Gastrocnemius medialis (tissue), 4 donors: ENCODE data around the gene ZSCAN5C. TPM values are rescaled to one million over a fixed set of nuclear protein-coding genes. Genes with fewer than 3 reads are reported as not detected.

Experiments
- ATAC-seq, 2 donors: fragments of 150-250 bp; one replicate each; pipeline ENCODE4 v1.9.1; 2016
- DNase-seq, 2 donors: peaks; one replicate each; pipeline ENCODE4 v3.0.0-alpha.2; 2019
- H3K27ac ChIP-seq, 4 donors: fragments of 200-600 bp; sonication (generic); 1 replicate in 1 of 4; 2 replicates in 3 of 4; pipeline ENCODE4 v1.5.1; 2016 to 2018; ENCODE audit warnings: mild to moderate bottlenecking in 2 of 4, moderate library complexity in 1 of 4
- H3K27me3 ChIP-seq, 3 donors: fragments of 200-600 bp; sonication (generic) in 2 of 3; 1 replicate in 1 of 3; 2 replicates in 2 of 3; pipeline versions ENCODE4 v1.5.1 to v1.6.0; 2016 to 2019; ENCODE audit warnings: mild to moderate bottlenecking in 1 of 3, moderate library complexity in 1 of 3
- H3K36me3 ChIP-seq, 2 donors: fragments of 200-600 bp; sonication (generic) in 1 of 2; one replicate each; pipeline ENCODE4 v1.5.1; 2017 to 2018
- H3K4me1 ChIP-seq, 2 donors: fragments of 200-600 bp; sonication (generic) in 1 of 2; one replicate each; pipeline ENCODE4 v1.5.1; 2016 to 2017; ENCODE audit warnings: mild to moderate bottlenecking in 2 of 2
- H3K4me3 ChIP-seq, 4 donors: fragments of 200-600 bp; sonication (generic) in 3 of 4; 1 replicate in 1 of 4; 2 replicates in 3 of 4; pipeline ENCODE4 v1.5.1; 2016 to 2019; ENCODE audit warnings: mild to moderate bottlenecking in 2 of 4
- H3K9me3 ChIP-seq, 3 donors: fragments of 200-600 bp; sonication (generic) in 2 of 3; 1 replicate in 1 of 3; 2 replicates in 2 of 3; pipeline ENCODE4 v1.5.1; 2016 to 2019
- CTCF ChIP-seq, 5 experiments: fragments of 450-650 bp in 3 of 5; fragments of 200-600 bp in 2 of 5; sonication (generic) in 2 of 5; IDR thresholded peaks in 4 of 5; conservative IDR thresholded peaks in 1 of 5; 1 replicate in 4 of 5; 2 replicates in 1 of 5; pipeline ENCODE4 v1.5.1; 2016 to 2019; ENCODE audit warnings: antibody characterized with exemption in 5 of 5, mild to moderate bottlenecking in 3 of 5, moderate library complexity in 3 of 5
- POLR2A ChIP-seq, 2 donors: fragments of 450-650 bp; IDR thresholded peaks; one replicate each; pipeline ENCODE4 v1.6.1; 2017; ENCODE audit warnings: antibody characterized with exemption in 2 of 2, mild to moderate bottlenecking in 2 of 2, moderate library complexity in 2 of 2
- in situ Hi-C, 4 donors: fragments of 200-750 bp; cut with MboI; loops; one replicate each; pipeline versions ENCODE4 v1.15.0 to v1.8.0; 2017; ENCODE audit warnings: low sequenced_read_pairs in 4 of 4
- intact Hi-C: fragments of 100-400 bp; cut with DNase I; formaldehyde crosslinking; loops from one replicate; pipeline ENCODE4 v1.15.1; 2023; ENCODE audit warnings: low total_unique reads
- total RNA-seq, 4 donors: library from RNA; depleted of rRNA; stranded (reverse); fragments of >200 nt; gene quantifications; one replicate each; pipeline versions ENCODE4 v1.1.0 to v1.2.3, GENCODE V29; 2016

The ZSCAN5C gene
- total RNA-seq, 4 donors from 2014 or later = not detected

DNA sequence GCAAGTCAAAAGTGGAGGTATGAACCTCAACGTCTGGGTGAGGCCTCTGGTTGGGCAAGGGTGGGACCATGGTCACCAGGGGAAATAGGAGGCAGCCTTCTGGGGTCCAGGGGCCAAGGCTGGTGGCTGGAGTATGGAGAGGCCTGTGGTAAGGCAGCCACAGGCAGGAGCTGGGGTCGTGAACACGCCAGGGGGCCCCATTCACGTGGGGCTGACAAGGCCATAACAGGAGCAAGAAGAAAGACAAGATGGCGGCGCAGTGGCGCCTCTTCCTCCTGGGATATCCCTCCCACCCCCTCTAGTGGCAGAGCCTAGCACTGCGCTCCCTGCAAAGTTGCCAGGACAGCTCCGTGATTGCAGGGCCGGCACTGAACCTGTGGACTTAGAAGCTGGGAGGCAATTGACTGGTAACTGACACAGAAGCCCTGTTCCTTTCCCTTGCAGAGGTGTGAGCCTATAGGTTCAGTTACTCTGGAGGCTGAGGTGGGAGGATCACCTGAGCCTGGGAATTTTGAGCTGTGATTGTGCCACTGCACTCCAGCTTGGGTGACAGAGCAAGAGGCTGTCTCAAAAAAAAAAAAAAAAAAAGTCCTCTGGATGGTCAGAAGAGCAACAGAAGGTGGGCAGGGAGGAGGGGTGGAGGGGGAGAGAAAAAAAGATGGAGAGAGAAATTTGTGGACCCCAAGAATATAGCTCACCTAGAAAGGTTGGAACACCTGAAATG lies 50.8 kb downstream of the ZSCAN5C start:
- in situ Hi-C loops = no loop called here
- DNase-seq (peak in 1 of 2 donors; percentile 28), ATAC-seq (no peak)
- H3K4me1 ChIP-seq = no peaks in the 10 kb centered on the region
- no peak overlapping the region for H3K4me3 ChIP-seq
- no peaks in the 10 kb centered on the region for H3K9me3 ChIP-seq
- H3K36me3 ChIP-seq = no peaks in the 10 kb centered on the region
- intact Hi-C loops = no loop called here
- peak in 4 of 5 experiments; percentile 35 to 67 (median 56) for TF ChIP-seq CTCF (IDR thresholded peaks at IDR 0.05 in 4 of 5, conservative IDR thresholded peaks at IDR 0.05 in 1 of 5)
- no peak for TF ChIP-seq POLR2A (IDR thresholded peaks at IDR 0.05)
- no peak overlapping the region for H3K27ac ChIP-seq
- H3K27me3 ChIP-seq = no peaks in the 10 kb centered on the region

DNA sequence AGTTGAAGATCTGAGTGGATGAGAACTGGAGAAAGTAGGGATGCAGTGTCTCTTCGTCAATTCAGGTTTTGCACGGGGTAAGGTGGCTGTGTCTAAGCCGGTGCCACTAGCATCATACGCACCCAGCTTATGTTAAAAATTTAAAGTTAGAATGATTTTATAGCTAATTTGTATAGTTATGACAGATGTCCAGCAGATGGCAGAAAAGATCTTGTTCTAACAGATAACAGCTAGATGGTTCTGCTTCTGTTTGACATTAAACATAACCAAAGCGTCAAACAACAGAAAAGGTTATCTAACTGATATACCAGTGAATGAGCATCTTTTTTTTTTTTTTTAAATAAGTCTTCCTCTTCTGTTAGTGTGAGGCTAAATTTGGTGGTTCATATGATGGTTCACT lies 51.7 kb downstream of the ZSCAN5C start:
- in situ Hi-C loops = no loop called here
- no peak for TF ChIP-seq POLR2A (IDR thresholded peaks at IDR 0.05)
- TF ChIP-seq CTCF (IDR thresholded peaks at IDR 0.05 in 4 of 5, conservative IDR thresholded peaks at IDR 0.05 in 1 of 5) = peak in 3 of 5 experiments; percentile 8 to 24 (median 22)

GRCh38 chr19:56258272-56258671 lies 56.2 kb downstream of the ZSCAN5C start:
- DNase-seq (no peak), ATAC-seq (no peak)
- H3K27me3 ChIP-seq = no peaks in the 10 kb centered on the region
- no peak overlapping the region for H3K4me3 ChIP-seq
- H3K36me3 ChIP-seq = no peaks in the 10 kb centered on the region
- H3K27ac ChIP-seq = no peak overlapping the region
- no peaks in the 10 kb centered on the region for H3K4me1 ChIP-seq
- no peaks in the 10 kb centered on the region for H3K9me3 ChIP-seq
- intact Hi-C loops (no loop called here), in situ Hi-C loops (no loop called here)
- TF ChIP-seq CTCF (IDR thresholded peaks at IDR 0.05 in 4 of 5, conservative IDR thresholded peaks at IDR 0.05 in 1 of 5) (no peak), POLR2A (IDR thresholded peaks at IDR 0.05) (no peak)

More for the DNA sequence above, 51.7 kb downstream of the ZSCAN5C start:
- DNase-seq = no peak
- no peaks in the 10 kb centered on the region for H3K9me3 ChIP-seq
- no peaks in the 10 kb centered on the region for H3K27me3 ChIP-seq
- no peak overlapping the region for H3K4me3 ChIP-seq
- H3K4me1 ChIP-seq = no peaks in the 10 kb centered on the region
- no peak for ATAC-seq
- H3K27ac ChIP-seq = no peak overlapping the region
- intact Hi-C loops = no loop called here
- H3K36me3 ChIP-seq = no peaks in the 10 kb centered on the region

Other genes starting within 250 kb of the ZSCAN5C start
- not detected for gene NLRP5, start 215.5 kb upstream of the ZSCAN5C start, total RNA-seq
- gene ZNF787, start 81.0 kb upstream of the ZSCAN5C start, total RNA-seq = 10 to 100 TPM; 16.7 to 43.0 (median 26.5) TPM
- gene ZNF444, start 61.0 kb upstream of the ZSCAN5C start, total RNA-seq = 10 to 100 TPM; 16.4 to 38.9 (median 24.9) TPM
- not detected for gene GALP, start 26.3 kb upstream of the ZSCAN5C start, total RNA-seq
- gene ZSCAN5B, start 4.5 kb upstream of the ZSCAN5C start, total RNA-seq = not detected
- not detected for gene EDDM13, start 70.5 kb downstream of the ZSCAN5C start, total RNA-seq
- gene ZSCAN5A, start 112.6 kb downstream of the ZSCAN5C start, total RNA-seq = 10 to 100 TPM in 1 of 4 donors, 1 to 10 TPM in 2, under 1 TPM in 1; 1.00 to 26.1 (median 3.6) TPM
- gene ZNF582, start 191.3 kb downstream of the ZSCAN5C start, total RNA-seq = 1 to 10 TPM in 2 of 4 donors, under 1 TPM in 2; 0.22 to 1.9 (median 0.83) TPM
- gene ZNF583, start 202.1 kb downstream of the ZSCAN5C start, total RNA-seq = 1 to 10 TPM; 3.5 to 9.2 (median 4.3) TPM